Esophagus muscularis mucosa (tissue), 4 donors: Measurements from ENCODE around the gene RCN1. TPM values are rescaled to one million over a fixed set of nuclear protein-coding genes. Genes with fewer than 3 reads are reported as not detected.
"Not testable (repeated sequence)": the region's sequence is repeated elsewhere in the genome, so short reads cannot be mapped to it uniquely, and the experiment has no call there.

ENCODE experiments used
- DNase-seq: peaks from one replicate; pipeline ENCODE4 v3.0.0-alpha.2; 2017; ENCODE audit errors: extremely low spot score
- H3K27ac ChIP-seq, 4 donors: fragments of 200-600 bp; sonication (generic); replicated peaks in 1 of 4; 1 replicate in 3 of 4; 2 replicates in 1 of 4; pipeline ENCODE4 v1.5.1; 2016 to 2019; ENCODE audit warnings: mild to moderate bottlenecking in 1 of 4
- H3K27me3 ChIP-seq, 4 donors: fragments of 200-600 bp; sonication (generic); one replicate each; pipeline versions ENCODE4 v1.5.1 to v1.6.0; 2016 to 2019
- H3K36me3 ChIP-seq, 4 donors: fragments of 200-600 bp; sonication (generic); one replicate each; pipeline ENCODE4 v1.5.1; 2016 to 2019
- H3K4me1 ChIP-seq, 4 donors: fragments of 200-600 bp; sonication (generic); one replicate each; pipeline ENCODE4 v1.5.1; 2016 to 2019
- H3K4me3 ChIP-seq, 4 donors: fragments of 200-600 bp; sonication (generic); 1 replicate in 2 of 4; 2 replicates in 2 of 4; pipeline ENCODE4 v1.5.1; 2016 to 2019; ENCODE audit warnings: mild to moderate bottlenecking in 4 of 4, moderate library complexity in 1 of 4
- H3K9me3 ChIP-seq, 4 donors: fragments of 200-600 bp; sonication (generic); 1 replicate in 3 of 4; 2 replicates in 1 of 4; pipeline ENCODE4 v1.5.1; 2016 to 2019
- EP300 ChIP-seq: sonication (generic); formaldehyde crosslinking; IDR thresholded peaks from one replicate; pipeline ENCODE4 v1.6.1; 2017; ENCODE audit warnings: antibody characterized with exemption
- POLR2A ChIP-seq: fragments of 450-650 bp; IDR thresholded peaks from one replicate; pipeline ENCODE4 v1.6.1; 2017; ENCODE audit warnings: antibody characterized with exemption, moderate library complexity, mild to moderate bottlenecking, low read depth
- POLR2AphosphoS5 ChIP-seq, 2 donors: sonication (generic); formaldehyde crosslinking; IDR thresholded peaks; one replicate each; pipeline ENCODE4 v1.6.1; 2017; ENCODE audit warnings: antibody characterized with exemption in 2 of 2
- WGBS: methylation state at CpG from one replicate; pipeline ENCODE4 v1.1.5; 2018; 5-methylcytosine and 5-hydroxymethylcytosine counted together
- intact Hi-C: fragments of 100-400 bp; cut with DNase I; formaldehyde crosslinking; loops from one replicate; pipeline ENCODE4 v1.15.1; 2023
- total RNA-seq, 4 donors: library from RNA; depleted of rRNA; stranded (reverse); fragments of >200 nt; gene quantifications; one replicate each; pipeline versions ENCODE4 v1.1.0 to v1.2.1, GENCODE V29; 2016
- TF ChIP-seq, protein P1 (sequence below), 3 experiments: fragments of 200-600 bp in 2 of 3; fragments of 450-650 bp in 1 of 3; sonication (generic) in 2 of 3; IDR thresholded peaks; one replicate each; pipeline ENCODE4 v1.5.1; 2017 to 2019; ENCODE audit warnings: antibody characterized with exemption in 3 of 3, mild to moderate bottlenecking in 2 of 3, moderate library complexity in 1 of 3

The RCN1 gene
- total RNA-seq, 4 donors from 2014 or later, result 27.8 to 67.8 (median 48.8) TPM

DNA sequence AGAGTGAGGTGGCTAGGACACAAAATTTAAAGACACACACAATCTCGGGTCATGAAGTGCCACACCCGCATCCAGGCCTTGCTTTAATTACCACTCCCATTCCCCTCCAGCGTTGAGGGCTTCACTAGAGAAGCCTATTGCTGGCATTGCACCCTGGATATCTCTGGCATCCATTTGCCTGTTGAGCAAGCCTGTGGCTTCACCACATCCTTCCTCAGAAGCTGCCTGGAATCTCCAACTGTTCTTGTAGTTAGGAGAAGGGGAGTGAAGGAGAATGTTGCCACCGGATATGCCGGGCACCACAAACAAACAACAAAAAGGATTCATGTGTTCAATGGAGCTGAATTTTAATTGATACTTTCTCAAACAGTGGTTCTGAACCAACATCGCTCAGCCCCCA, 34.4 kb upstream of the RCN1 start:
- intact Hi-C loops, result no loop called here
- Histone ChIP-seq H3K27ac (no peak overlapping the region), H3K36me3 (no peaks in the 10 kb centered on the region), H3K27me3 (peaks cover 0 to 18% (median 0%) of the 10 kb centered on the region in 4 donors), H3K9me3 (no peaks in the 10 kb centered on the region), H3K4me3 (no peak overlapping the region), H3K4me1 (peaks cover 0 to 2% (median 0%) of the 10 kb centered on the region in 4 donors)
- DNase-seq, result no peak
- WGBS, result 78% methylated on average over 6 of the region's 6 CpGs
- TF ChIP-seq, protein P1, sequence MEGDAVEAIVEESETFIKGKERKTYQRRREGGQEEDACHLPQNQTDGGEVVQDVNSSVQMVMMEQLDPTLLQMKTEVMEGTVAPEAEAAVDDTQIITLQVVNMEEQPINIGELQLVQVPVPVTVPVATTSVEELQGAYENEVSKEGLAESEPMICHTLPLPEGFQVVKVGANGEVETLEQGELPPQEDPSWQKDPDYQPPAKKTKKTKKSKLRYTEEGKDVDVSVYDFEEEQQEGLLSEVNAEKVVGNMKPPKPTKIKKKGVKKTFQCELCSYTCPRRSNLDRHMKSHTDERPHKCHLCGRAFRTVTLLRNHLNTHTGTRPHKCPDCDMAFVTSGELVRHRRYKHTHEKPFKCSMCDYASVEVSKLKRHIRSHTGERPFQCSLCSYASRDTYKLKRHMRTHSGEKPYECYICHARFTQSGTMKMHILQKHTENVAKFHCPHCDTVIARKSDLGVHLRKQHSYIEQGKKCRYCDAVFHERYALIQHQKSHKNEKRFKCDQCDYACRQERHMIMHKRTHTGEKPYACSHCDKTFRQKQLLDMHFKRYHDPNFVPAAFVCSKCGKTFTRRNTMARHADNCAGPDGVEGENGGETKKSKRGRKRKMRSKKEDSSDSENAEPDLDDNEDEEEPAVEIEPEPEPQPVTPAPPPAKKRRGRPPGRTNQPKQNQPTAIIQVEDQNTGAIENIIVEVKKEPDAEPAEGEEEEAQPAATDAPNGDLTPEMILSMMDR (IDR thresholded peaks at IDR 0.05), result no peak
- TF ChIP-seq POLR2A (no peak), POLR2AphosphoS5 (IDR thresholded peaks at IDR 0.05) (no peak), EP300 (no peak)

DNA sequence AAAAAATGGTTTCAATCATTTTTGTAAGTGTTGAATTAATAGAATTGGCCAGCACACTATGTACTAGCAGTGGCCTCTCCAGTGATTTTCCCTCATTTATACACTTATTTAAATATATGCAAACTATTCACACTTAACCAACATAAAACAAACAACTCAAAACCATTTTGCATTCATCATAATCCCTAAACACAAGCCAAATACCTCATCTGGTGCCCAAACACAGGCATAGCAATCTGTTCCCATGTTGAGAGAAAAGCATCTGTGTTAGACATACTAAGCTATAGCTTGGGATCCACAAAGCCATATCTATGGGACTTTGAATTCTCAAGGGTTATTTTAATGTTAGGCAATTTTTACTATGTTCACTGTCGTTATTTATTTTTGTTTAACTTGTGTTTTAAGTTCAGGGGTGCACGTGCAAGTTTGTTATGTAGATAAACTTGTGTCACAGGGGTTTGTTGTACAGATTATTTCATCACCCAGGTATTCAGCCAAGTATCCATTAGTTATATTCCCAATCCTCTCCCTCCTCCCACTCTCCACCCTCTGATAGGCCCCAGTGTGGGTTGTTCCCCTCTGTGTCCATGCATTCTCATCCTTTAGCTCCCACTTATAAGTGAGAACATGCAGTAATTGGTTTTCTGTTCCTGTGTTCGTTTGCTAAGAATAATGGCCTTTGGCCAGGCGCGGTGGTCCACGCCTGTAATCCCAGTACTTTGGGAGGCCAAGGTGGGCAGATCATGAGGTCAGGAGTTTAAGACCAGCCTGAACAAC, 31.0 kb upstream of the RCN1 start:
- 83% methylated on average over 6 of the region's 6 CpGs for WGBS

DNA sequence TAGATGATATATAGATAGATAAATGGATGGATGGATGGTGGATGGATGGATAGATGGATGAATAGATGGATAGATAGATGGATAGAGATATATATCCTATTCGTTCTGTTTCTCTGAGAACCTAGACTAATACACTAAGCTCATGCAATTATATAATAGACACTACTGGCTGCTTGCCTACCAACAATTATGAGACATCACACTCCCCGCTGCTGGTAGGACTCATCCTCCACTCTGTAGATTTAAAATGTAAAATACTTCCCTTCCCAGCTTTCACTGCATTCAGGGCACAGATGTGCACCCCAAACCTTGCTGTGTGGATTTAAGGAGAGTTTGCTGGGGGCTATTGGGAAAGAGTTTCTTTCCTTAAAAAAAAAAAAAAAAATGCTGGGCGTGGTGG, 28.3 kb upstream of the RCN1 start:
- H3K4me1 ChIP-seq, result no peaks in the 10 kb centered on the region
- TF ChIP-seq POLR2AphosphoS5 (IDR thresholded peaks at IDR 0.05), result no peak
- no peak for TF ChIP-seq EP300
- TF ChIP-seq POLR2A, result no peak
- TF ChIP-seq, protein P1 (IDR thresholded peaks at IDR 0.05), result no peak
- H3K9me3 ChIP-seq, result no peaks in the 10 kb centered on the region
- H3K4me3 ChIP-seq, result no peak overlapping the region
- no peak overlapping the region for H3K27ac ChIP-seq
- WGBS, result 87% methylated on average over 3 of the region's 3 CpGs
- peaks cover 0 to 15% (median 0%) of the 10 kb centered on the region in 4 donors for H3K27me3 ChIP-seq
- no peaks in the 10 kb centered on the region for H3K36me3 ChIP-seq
- intact Hi-C loops, result no loop called here
- no peak for DNase-seq

More for the DNA sequence above, 31.0 kb upstream of the RCN1 start:
- no peaks in the 10 kb centered on the region for H3K4me1 ChIP-seq
- no peaks in the 10 kb centered on the region for H3K36me3 ChIP-seq
- H3K9me3 ChIP-seq, result no peaks in the 10 kb centered on the region
- DNase-seq, result no peak
- no peak overlapping the region for H3K27ac ChIP-seq
- TF ChIP-seq EP300, result no peak
- intact Hi-C loops, result no loop called here
- no peak overlapping the region for H3K4me3 ChIP-seq
- peaks cover 0 to 11% (median 0%) of the 10 kb centered on the region in 4 donors for H3K27me3 ChIP-seq

DNA sequence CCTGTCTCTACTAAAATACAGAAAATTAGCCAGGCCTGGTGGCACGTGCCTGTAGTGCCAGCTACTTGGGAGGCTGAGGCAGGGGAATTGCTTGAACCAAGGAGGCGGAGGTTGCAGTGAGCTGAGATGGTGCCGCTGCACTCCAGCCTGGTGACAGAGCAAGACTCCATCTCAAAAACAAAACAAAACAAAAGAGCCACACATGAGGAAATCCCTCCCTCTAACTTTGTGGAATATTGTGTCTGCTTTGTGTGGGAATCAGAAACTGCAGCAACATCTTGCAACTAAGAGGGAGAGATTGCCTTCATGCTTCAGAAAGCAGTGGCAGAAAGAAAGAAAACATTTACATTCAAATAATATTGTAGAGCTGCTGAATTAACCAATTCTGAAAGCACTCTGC, 27.8 kb upstream of the RCN1 start:
- H3K36me3 ChIP-seq, intact Hi-C loops, H3K9me3 ChIP-seq, DNase-seq, H3K4me3 ChIP-seq, H3K27ac ChIP-seq, H3K4me1 ChIP-seq: not testable (repeated sequence)
- WGBS, result 88% methylated on average over 3 of the region's 3 CpGs
- peaks cover 0 to 10% (median 0%) of the 10 kb centered on the region in 4 donors for H3K27me3 ChIP-seq

DNA sequence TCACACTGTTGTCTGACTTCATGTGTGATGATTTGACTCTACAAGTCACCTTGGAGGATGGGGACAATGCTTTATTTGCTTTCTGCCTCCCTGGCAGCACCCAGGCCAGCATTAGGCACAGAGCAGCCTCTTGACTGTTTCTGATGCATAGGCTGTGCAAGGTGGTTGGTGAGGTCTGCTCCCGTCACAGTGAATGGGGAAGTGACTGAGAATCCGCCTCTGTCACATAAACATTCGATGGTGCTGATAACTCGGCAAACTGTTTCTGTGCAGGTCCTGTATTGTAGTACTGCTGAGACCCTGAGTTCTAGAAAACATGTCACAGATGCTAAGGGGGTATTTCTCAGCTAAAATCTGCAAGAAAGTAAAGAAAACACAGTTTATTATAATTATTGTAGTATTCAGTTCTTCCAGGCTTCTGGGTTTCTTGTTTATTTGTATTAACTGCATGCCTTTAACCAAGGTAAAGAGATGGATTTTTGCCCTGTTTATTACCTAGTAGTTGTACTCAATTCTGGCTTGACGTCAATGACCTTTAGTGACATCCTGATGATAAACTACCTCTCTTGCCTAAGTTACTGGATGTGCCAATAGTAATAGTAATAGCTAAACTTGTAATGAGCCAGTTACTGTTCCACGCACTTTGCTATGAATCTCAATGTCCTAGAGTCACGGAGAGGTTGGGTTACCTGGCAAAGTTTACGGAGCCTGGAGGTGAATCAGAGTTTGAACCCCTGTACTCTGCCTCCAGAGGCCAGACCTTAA, 24.8 kb upstream of the RCN1 start:
- H3K4me3 ChIP-seq, result no peak overlapping the region
- 83% methylated on average over 8 of the region's 8 CpGs for WGBS
- intact Hi-C loops, result no loop called here
- H3K27ac ChIP-seq, result no peak overlapping the region
- H3K4me1 ChIP-seq, result no peaks in the 10 kb centered on the region
- TF ChIP-seq, protein P1 (IDR thresholded peaks at IDR 0.05), result no peak
- TF ChIP-seq POLR2A (no peak), POLR2AphosphoS5 (IDR thresholded peaks at IDR 0.05) (no peak)
- H3K9me3 ChIP-seq, result no peaks in the 10 kb centered on the region
- peaks cover 0 to 32% (median 0%) of the 10 kb centered on the region in 4 donors for H3K27me3 ChIP-seq
- DNase-seq, result no peak
- H3K36me3 ChIP-seq, result no peaks in the 10 kb centered on the region
